ENCODE results near the gene USP26.

DNA sequence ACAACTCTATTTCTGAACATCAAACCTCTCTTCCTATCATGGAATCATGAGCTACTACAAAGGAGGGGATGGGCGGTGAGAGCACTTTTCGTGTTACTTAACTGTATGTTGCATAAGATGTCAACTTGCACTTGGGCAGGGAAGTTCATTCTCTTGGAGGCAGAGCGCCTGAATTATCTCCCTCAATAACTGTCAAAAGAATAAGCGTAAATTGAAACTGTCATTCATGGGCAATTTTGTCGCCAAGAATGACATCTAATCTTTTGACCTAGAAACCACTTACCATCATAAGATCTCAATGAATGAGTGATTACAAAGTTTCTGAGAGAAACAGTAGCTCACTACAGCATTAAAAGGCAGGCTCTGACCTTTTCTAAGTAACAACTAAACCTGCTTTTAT, 23.5 kb upstream of the USP26 start:
- TF ChIP-seq RFX5 (IDR thresholded peaks at IDR 0.05) (no peak), EP300 (IDR thresholded peaks at IDR 0.05) (no peak)
- TF ChIP-seq, protein P1, sequence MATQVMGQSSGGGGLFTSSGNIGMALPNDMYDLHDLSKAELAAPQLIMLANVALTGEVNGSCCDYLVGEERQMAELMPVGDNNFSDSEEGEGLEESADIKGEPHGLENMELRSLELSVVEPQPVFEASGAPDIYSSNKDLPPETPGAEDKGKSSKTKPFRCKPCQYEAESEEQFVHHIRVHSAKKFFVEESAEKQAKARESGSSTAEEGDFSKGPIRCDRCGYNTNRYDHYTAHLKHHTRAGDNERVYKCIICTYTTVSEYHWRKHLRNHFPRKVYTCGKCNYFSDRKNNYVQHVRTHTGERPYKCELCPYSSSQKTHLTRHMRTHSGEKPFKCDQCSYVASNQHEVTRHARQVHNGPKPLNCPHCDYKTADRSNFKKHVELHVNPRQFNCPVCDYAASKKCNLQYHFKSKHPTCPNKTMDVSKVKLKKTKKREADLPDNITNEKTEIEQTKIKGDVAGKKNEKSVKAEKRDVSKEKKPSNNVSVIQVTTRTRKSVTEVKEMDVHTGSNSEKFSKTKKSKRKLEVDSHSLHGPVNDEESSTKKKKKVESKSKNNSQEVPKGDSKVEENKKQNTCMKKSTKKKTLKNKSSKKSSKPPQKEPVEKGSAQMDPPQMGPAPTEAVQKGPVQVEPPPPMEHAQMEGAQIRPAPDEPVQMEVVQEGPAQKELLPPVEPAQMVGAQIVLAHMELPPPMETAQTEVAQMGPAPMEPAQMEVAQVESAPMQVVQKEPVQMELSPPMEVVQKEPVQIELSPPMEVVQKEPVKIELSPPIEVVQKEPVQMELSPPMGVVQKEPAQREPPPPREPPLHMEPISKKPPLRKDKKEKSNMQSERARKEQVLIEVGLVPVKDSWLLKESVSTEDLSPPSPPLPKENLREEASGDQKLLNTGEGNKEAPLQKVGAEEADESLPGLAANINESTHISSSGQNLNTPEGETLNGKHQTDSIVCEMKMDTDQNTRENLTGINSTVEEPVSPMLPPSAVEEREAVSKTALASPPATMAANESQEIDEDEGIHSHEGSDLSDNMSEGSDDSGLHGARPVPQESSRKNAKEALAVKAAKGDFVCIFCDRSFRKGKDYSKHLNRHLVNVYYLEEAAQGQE (IDR thresholded peaks at IDR 0.05), result no peak
